22Rv1 (cell line): ENCODE results near the gene RMC1.
"Not testable (repeated sequence)": the region's sequence is repeated elsewhere in the genome, so short reads cannot be mapped to it uniquely, and the experiment has no call there.

ENCODE experiments used
- H3K27ac ChIP-seq: fragments of 450-650 bp; 2 replicates; pipeline ENCODE4 v1.5.1; 2017
- ZFX ChIP-seq: fragments of 450-650 bp; IDR thresholded peaks from 2 replicates; pipeline ENCODE4 v1.6.1; 2017; ENCODE audit warnings: antibody characterized with exemption, borderline replicate concordance
- TF ChIP-seq, protein P1 (sequence below): fragments of 450-650 bp; IDR thresholded peaks from 2 replicates; pipeline ENCODE4 v1.5.1; 2017; ENCODE audit warnings: mild to moderate bottlenecking

The RMC1 gene

DNA sequence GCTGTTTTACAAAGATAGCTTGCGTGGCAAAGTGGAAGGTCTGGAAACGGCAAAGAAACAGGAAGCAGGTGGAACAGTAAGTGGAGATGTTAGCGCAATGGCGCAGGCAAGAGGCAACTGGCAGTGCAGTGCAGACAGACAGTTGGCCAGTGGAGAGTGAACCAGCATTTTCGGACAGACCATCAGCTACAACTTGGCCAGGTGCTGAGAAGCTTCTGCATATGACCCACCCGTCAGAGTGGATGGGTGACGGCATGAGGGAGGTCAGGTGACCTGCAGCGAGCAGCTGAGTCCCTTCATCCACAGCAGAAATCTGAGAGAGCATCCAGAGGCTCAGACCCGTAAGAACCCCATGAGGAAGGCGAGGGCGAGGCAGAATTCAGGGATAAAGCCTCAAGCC, 49.2 kb downstream of the RMC1 start:
- no peak overlapping the region for H3K27ac ChIP-seq
- TF ChIP-seq, protein P1, sequence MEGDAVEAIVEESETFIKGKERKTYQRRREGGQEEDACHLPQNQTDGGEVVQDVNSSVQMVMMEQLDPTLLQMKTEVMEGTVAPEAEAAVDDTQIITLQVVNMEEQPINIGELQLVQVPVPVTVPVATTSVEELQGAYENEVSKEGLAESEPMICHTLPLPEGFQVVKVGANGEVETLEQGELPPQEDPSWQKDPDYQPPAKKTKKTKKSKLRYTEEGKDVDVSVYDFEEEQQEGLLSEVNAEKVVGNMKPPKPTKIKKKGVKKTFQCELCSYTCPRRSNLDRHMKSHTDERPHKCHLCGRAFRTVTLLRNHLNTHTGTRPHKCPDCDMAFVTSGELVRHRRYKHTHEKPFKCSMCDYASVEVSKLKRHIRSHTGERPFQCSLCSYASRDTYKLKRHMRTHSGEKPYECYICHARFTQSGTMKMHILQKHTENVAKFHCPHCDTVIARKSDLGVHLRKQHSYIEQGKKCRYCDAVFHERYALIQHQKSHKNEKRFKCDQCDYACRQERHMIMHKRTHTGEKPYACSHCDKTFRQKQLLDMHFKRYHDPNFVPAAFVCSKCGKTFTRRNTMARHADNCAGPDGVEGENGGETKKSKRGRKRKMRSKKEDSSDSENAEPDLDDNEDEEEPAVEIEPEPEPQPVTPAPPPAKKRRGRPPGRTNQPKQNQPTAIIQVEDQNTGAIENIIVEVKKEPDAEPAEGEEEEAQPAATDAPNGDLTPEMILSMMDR: no peak
- TF ChIP-seq ZFX: no peak

DNA sequence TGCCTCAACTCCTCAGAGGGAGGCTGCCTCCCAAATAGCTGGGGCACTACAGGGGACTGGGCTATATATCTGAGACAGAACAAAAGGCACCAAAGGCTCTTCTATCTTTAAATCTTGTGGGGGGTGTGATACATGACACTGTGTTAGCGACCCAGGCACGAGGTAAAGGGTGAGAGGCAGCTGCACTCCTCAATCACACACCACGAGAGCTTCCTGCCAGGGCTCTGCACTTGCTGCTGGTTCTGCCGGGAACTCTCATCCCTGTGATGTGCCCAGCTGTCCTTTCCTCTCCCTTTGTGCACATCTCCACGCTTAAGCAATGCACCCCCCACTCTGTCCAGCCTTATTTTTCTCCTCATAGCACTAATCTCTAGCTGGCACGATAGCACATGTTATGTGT, 50.6 kb downstream of the RMC1 start:
- TF ChIP-seq, protein P1: no peak
- no peak for TF ChIP-seq ZFX
- no peak overlapping the region for H3K27ac ChIP-seq

DNA sequence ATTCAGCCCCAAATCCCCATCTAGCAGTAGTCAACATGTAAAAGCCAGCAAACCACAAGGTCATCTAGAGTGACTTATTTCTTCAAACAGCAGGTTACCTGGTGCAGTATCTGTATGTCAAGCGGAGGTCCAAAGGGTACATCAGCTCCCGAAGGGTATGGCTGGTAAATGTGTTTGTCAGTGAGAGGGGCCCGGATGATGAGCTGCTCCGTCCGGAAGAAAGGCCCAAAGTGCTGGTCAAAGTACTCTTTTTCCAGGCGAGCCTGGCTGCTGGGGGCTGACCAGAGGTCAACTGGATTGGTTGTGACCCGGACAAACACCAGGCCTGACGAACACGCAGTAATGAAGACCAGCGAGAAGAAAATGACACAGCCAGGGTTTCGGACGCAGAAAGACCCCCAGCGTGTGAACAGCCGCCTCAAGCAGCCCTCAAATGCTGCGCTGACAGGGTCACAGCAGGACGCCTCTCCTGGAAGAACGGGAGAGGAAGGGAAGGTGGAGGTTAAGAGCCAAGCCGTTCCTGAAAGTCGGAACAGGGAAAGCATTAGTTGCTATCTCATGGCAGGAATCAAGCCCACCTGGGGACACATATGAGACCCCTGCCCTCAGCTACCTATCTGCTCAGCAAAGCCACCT, 53.0 kb downstream of the RMC1 start:
- no peak for TF ChIP-seq ZFX
- TF ChIP-seq, protein P1: no peak
- no peak overlapping the region for H3K27ac ChIP-seq

DNA sequence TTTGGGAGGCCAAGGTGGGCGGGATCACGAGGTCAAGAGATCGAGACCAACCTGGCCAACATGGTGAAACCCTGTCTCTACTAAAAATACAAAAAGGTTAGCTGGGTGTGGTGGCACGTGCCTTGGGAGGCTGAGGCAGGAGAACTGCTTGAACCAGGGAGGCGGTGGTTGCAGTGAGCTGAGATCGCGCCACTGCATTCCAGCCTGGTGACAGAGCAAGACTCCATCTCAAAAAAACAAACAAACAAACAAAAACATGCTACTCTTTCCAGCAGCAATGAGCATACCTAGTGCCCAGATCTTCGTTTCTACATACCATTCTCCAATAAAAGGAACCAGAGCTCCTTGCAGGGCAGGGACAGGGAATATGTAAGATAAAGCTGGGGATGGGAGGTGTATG, 54.2 kb downstream of the RMC1 start:
- H3K27ac ChIP-seq: not testable (repeated sequence)

DNA sequence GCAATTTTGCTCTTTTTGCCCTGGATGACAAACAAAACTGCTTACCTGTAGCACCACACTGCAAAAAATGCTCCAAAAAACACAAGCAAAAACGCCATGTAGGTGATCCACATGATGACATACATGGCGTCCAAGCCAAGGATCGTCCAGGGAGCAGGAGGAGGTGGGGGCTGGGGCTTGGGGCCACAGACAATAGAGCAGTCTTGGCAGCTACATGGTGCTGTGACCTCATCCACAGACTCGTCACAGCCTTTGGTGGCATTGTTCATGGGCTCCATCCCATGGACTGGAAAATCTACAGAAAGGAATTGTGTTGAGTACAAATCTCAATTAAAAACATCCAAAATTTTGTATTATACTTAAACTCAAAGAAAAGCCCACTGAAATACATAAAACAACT, 56.9 kb downstream of the RMC1 start:
- H3K27ac ChIP-seq: no peak overlapping the region
- TF ChIP-seq, protein P1: no peak
- no peak for TF ChIP-seq ZFX

DNA sequence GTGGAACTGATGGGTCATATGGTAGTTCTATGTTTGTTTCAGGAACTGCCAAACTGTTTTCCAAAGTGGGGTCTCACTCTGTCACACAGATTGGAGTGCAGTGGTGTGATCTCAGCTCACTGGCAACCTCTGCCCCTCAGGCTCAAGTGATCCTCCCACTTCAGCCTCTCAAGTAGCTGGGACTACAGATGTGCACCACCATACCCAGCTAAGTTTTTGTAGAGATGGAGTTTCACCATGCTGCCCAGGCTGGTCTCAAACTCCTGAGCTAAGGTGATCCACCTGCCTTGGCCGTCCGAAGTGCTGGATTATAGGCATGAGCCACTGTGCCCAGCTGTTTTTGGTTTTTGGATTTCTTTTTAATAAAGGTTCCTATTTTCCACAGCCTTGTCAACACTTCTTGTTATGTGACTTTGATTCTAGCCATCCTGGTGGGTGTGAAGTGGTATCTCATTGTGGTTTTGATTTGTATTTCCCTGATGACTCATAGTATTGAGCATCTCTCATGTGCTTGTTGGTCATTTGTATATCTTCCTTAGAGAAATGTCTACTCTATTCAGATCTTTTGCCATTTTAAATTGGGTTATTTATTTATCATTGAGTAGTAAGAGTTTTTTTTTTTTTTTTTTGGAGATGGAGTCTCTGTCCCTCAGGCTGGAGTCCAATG, 60.2 kb downstream of the RMC1 start:
- TF ChIP-seq, protein P1: no peak
- no peak for TF ChIP-seq ZFX
- H3K27ac ChIP-seq: no peak overlapping the region

DNA sequence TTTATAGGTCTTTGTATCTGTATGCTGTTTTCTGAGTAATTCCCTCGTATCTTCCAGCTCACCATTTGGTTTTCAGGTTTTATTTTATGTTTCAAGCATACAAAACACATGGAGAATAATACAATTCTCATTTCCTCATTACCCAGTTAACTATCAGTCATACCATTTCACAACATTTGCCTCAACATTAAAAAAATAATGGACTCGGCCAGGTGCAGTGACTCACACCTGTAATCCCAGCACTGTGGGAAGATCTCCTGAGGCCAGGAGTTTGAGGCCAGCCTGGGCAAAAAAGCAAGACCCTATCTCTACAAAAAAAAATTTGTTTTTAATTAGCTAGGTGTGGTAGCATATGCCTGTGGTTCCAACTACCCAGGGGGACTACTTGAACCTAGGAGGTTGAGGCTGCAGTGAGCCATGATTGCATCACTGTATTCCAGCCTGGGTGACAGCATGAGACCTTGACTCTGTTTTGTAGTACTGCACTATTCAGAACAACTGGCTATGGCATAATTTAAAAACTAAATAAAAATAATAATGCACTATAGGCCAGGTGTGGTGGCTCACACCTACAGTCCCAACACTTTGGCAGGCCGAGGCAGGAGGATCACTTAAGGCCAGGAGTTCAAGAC, 62.7 kb downstream of the RMC1 start:
- no peak for TF ChIP-seq ZFX
- TF ChIP-seq, protein P1: no peak
- H3K27ac ChIP-seq: no peak overlapping the region
